Epithelial cell of esophagus (primary cell): ENCODE measurements around the gene GAA.
"Not testable (repeated sequence)": the region's sequence is repeated elsewhere in the genome, so short reads cannot be mapped to it uniquely, and the experiment has no call there.

Experiments
- DNase-seq: peaks from one replicate; pipeline ENCODE4 v3.0.0; 2010; ENCODE audit warnings: low read depth
- H3K4me3 ChIP-seq: 2 replicates; pipeline ENCODE4 v1.5.1; 2011; ENCODE audit warnings: mild to moderate bottlenecking, low read length, control low read depth
- CTCF ChIP-seq: IDR thresholded peaks from 2 replicates; pipeline ENCODE4 v1.5.1; 2011; ENCODE audit warnings: low read depth, mild to moderate bottlenecking, low read length, control low read depth, inconsistent platforms; ENCODE audit not compliant: insufficient read depth; ENCODE audit errors: missing control alignments

The GAA gene

GRCh38 chr17:80083136-80083661 lies 18.2 kb upstream of the GAA start:
- H3K4me3 ChIP-seq = no peak overlapping the region
- no peak for DNase-seq
- TF ChIP-seq CTCF = no peak

GRCh38 chr17:80084773-80085172 lies 16.6 kb upstream of the GAA start:
- TF ChIP-seq CTCF = no peak
- no peak for DNase-seq
- no peak overlapping the region for H3K4me3 ChIP-seq

GRCh38 chr17:80086081-80086480 lies 15.3 kb upstream of the GAA start:
- no peak for TF ChIP-seq CTCF
- DNase-seq = no peak
- H3K4me3 ChIP-seq = no peak overlapping the region

GRCh38 chr17:80086616-80087015 lies 14.8 kb upstream of the GAA start:
- no peak for TF ChIP-seq CTCF
- no peak for DNase-seq
- no peak overlapping the region for H3K4me3 ChIP-seq

GRCh38 chr17:80087346-80088265 lies 13.8 kb upstream of the GAA start:
- H3K4me3 ChIP-seq = no peak overlapping the region
- no peak for TF ChIP-seq CTCF
- DNase-seq = no peak

GRCh38 chr17:80089762-80090161 lies 11.6 kb upstream of the GAA start:
- H3K4me3 ChIP-seq = no peak overlapping the region
- DNase-seq = no peak
- TF ChIP-seq CTCF = no peak

- not testable (repeated sequence) for H3K4me3 ChIP-seq, DNase-seq
These were observed 11.2 kb upstream of the GAA start for GRCh38 chr17:80090164-80090563.
